ENCODE measurements around the gene SLC22A1. TPM values are rescaled to one million over a fixed set of nuclear protein-coding genes. Genes with fewer than 3 reads are reported as not detected.

SLC22A1 gene
- total and polyA plus RNA-seq, 2 of the 8 experiments (the other 6 are each of a cell fraction or from before 2014, with no cell fraction given): 0.12 to 0.45 TPM

GRCh38 chr6:160127270-160128124 is 5.9 kb downstream of the SLC22A1 start (continued):
- TF ChIP-seq SIX5 (IDR thresholded peaks at IDR 0.05; ENCODE audit: low read depth, low read length) (no peak), MAX (IDR thresholded peaks at IDR 0.05) (no peak), RBBP5 (IDR thresholded peaks at IDR 0.05; ENCODE audit: borderline replicate concordance, low read depth, low read length) (no peak), NRF1 (IDR thresholded peaks at IDR 0.05; ENCODE audit: low read depth, low read length) (no peak), CHD2 (IDR thresholded peaks at IDR 0.05; ENCODE audit: low read length) (no peak), MAFK (IDR thresholded peaks at IDR 0.05; ENCODE audit: low read depth, low read length) (no peak), SIRT6 (IDR thresholded peaks at IDR 0.05; ENCODE audit: low read length) (no peak)
